Parathyroid adenoma (tissue), 2 donors: ENCODE data around the gene SLC38A7.

ENCODE experiments used
- H2AFZ ChIP-seq: fragments of 300-600 bp; sonication (generic); one replicate; pipeline ENCODE4 v1.7.0; 2017; ENCODE audit warnings: antibody characterized with exemption, mild to moderate bottlenecking
- H3K27ac ChIP-seq: fragments of 300-600 bp; sonication (generic); one replicate; pipeline ENCODE4 v1.7.0; 2017
- H3K27me3 ChIP-seq: fragments of 300-600 bp; sonication (generic); one replicate; pipeline ENCODE4 v1.7.0; 2017; ENCODE audit warnings: low read length; ENCODE audit not compliant: control insufficient read depth, insufficient read depth
- H3K36me3 ChIP-seq: fragments of 300-600 bp; sonication (generic); one replicate; pipeline ENCODE4 v1.7.0; 2017; ENCODE audit warnings: low read length; ENCODE audit not compliant: control insufficient read depth, insufficient read depth
- H3K4me1 ChIP-seq: fragments of 300-600 bp; sonication (generic); one replicate; pipeline ENCODE4 v1.7.0; 2017; ENCODE audit warnings: control low read depth
- H3K4me2 ChIP-seq: fragments of 300-600 bp; sonication (generic); one replicate; pipeline ENCODE4 v1.7.0; 2017; ENCODE audit warnings: low read length
- H3K4me3 ChIP-seq: fragments of 300-600 bp; sonication (generic); one replicate; pipeline ENCODE4 v1.7.0; 2017; ENCODE audit warnings: low read depth, low read length
- H3K79me2 ChIP-seq: fragments of 300-600 bp; sonication (generic); one replicate; pipeline ENCODE4 v1.7.0; 2017; ENCODE audit warnings: control low read depth
- H3K9ac ChIP-seq: fragments of 300-600 bp; sonication (generic); one replicate; pipeline ENCODE4 v1.7.0; 2017; ENCODE audit warnings: mild to moderate bottlenecking
- H3K9me3 ChIP-seq: fragments of 300-600 bp; sonication (generic); one replicate; pipeline ENCODE4 v1.7.0; 2017; ENCODE audit warnings: low read length; ENCODE audit not compliant: control insufficient read depth
- TF ChIP-seq, protein P1 (sequence below): fragments of 300-600 bp; sonication (generic); IDR thresholded peaks from one replicate; pipeline ENCODE4 v1.7.0; 2017; ENCODE audit warnings: antibody characterized with exemption, mild to moderate bottlenecking
- donor health status: primary hyperparathyroidism.

SLC38A7 gene

DNA sequence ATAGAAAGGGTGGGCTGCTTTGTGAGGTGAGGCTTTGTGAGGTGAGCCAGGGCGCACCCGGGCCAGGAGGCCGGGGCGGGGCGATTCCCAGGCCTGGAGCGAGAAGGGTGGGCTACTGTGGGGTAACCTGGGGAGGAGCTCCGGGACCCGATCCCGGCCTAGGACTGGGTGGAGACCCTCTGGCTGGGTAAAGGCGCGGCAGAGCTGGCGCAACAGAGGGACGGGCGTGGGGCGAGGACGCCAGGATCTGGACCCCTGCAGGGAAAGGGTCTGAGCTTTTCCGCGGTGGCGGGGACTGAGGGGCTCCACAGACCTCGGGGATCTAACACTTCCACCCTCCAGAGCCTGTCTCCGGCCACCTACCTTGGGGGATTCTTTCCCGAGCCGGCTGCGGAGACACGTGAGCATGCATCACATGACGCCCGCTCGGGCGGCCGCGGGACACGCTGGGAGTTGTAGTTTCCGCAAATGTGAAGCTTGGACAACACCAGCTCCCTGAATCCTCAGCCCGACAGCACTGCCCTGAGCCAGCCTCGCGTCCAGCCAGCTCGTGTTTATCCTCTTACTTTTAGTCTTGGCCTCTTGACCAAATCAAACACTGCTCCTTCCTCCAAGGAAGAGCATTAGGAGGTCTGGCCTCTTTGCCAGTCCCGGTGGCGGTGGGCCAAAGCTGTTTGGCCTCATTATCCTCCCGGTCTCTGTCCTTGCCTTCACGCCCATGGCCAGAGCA is at the start of gene SLC38A7:
TSS of gene SLC38A7 (minus strand) at position 417 of the 730 bp plus-strand sequence. CDS start 4,644 bp downstream, outside the sequence.
- H3K4me2 ChIP-seq, result peak within 1 kb of the TSS; percentile 90
- peaks cover 9% of the 10 kb centered on the region for H3K4me1 ChIP-seq
- peak within 1 kb of the TSS; percentile 73 for H3K4me3 ChIP-seq
- H3K9ac ChIP-seq, result peak within 1 kb of the TSS; percentile 17
- TF ChIP-seq, protein P1, sequence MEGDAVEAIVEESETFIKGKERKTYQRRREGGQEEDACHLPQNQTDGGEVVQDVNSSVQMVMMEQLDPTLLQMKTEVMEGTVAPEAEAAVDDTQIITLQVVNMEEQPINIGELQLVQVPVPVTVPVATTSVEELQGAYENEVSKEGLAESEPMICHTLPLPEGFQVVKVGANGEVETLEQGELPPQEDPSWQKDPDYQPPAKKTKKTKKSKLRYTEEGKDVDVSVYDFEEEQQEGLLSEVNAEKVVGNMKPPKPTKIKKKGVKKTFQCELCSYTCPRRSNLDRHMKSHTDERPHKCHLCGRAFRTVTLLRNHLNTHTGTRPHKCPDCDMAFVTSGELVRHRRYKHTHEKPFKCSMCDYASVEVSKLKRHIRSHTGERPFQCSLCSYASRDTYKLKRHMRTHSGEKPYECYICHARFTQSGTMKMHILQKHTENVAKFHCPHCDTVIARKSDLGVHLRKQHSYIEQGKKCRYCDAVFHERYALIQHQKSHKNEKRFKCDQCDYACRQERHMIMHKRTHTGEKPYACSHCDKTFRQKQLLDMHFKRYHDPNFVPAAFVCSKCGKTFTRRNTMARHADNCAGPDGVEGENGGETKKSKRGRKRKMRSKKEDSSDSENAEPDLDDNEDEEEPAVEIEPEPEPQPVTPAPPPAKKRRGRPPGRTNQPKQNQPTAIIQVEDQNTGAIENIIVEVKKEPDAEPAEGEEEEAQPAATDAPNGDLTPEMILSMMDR, result no peak
- H3K27me3 ChIP-seq, result no peaks in the 10 kb centered on the region
- H3K79me2 ChIP-seq, result peaks cover 3% of the 10 kb centered on the region
- no peaks in the 10 kb centered on the region for H3K9me3 ChIP-seq
- H3K36me3 ChIP-seq, result no peaks in the 10 kb centered on the region
- peak within 1 kb of the TSS; percentile 30 for H3K27ac ChIP-seq
- H2AFZ ChIP-seq, result peak within 1 kb of the TSS; percentile 100

GRCh38 chr16:58733671-58734458 is 49.3 kb upstream of the SLC38A7 start, which contains the start of gene GOT2:
GOT2 (minus strand) TSS chr16:58734316; CDS start chr16:58734228, 88 bp downstream.
- Histone ChIP-seq H3K4me2 (peak within 1 kb of the TSS; percentile 67), H3K4me1 (peaks cover 8% of the 10 kb centered on the region)

GRCh38 chr16:58733248-58733670 is 48.7 kb upstream of the SLC38A7 start:
- H3K4me2 ChIP-seq, result peak overlapping the region; percentile 67
- peak overlapping the region; percentile 84 for H2AFZ ChIP-seq
- no peaks in the 10 kb centered on the region for H3K36me3 ChIP-seq
- H3K27ac ChIP-seq, result peak overlapping the region; percentile 67
- TF ChIP-seq, protein P1, result no peak
- H3K27me3 ChIP-seq, result no peaks in the 10 kb centered on the region
- peak overlapping the region; percentile 65 for H3K4me3 ChIP-seq
- H3K79me2 ChIP-seq, result peaks cover 43% of the 10 kb centered on the region
- H3K4me1 ChIP-seq, result peaks cover 8% of the 10 kb centered on the region
- H3K9me3 ChIP-seq, result no peaks in the 10 kb centered on the region
- H3K9ac ChIP-seq, result peak overlapping the region; percentile 57

More at GRCh38 chr16:58733671-58734458, 49.3 kb upstream of the SLC38A7 start, which contains the start of gene GOT2:
- H3K79me2 ChIP-seq, result peaks cover 37% of the 10 kb centered on the region
- H2AFZ ChIP-seq, result peak within 1 kb of the TSS; percentile 84
- H3K9me3 ChIP-seq, result no peaks in the 10 kb centered on the region
- H3K9ac ChIP-seq, result peak within 1 kb of the TSS; percentile 57
- peak within 1 kb of the TSS; percentile 65 for H3K4me3 ChIP-seq
- no peaks in the 10 kb centered on the region for H3K36me3 ChIP-seq
- peak within 1 kb of the TSS; percentile 67 for H3K27ac ChIP-seq
- H3K27me3 ChIP-seq, result no peaks in the 10 kb centered on the region
- TF ChIP-seq, protein P1, result peak; percentile 91

DNA sequence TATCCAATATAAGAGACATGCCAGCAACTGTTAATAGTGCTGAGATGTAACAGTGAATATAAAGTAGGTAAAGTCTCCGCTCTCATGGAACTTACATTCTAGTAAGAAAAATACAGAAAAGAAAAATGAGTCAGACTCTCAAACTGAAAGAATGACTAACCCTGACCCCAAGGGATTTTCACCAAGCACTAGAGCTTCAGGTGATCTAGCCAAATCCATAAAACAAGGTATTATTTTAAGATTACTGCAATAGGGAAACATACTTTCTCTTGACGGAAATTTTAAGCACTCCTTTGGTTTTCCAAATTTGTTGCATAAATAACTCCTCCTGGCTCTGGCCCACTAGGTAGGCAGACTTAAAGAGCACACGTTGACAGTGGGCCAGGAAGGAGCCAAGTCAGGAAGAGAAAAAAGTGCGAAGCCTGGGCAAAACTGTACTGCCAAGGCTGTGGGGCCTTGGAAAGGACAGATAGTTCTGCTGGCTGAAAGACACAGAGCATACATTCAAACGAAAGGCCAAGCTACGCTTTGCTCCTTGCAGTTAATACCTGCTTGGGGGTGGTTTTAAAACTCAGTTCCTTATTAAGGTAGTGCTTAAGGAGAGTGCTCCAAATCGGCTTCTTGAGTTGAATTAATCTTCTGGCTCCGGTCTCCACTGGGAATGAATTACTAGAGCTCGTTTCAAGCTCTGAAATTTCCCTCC is 48.1 kb upstream of the SLC38A7 start:
- Histone ChIP-seq H2AFZ (peak overlapping the region; percentile 84), H3K27ac (no peak overlapping the region), H3K4me3 (peak overlapping the region; percentile 65), H3K4me1 (peaks cover 8% of the 10 kb centered on the region), H3K79me2 (peaks cover 49% of the 10 kb centered on the region), H3K4me2 (peak overlapping the region; percentile 67), H3K9ac (no peak overlapping the region), H3K9me3 (no peaks in the 10 kb centered on the region), H3K36me3 (no peaks in the 10 kb centered on the region), H3K27me3 (no peaks in the 10 kb centered on the region)
- TF ChIP-seq, protein P1, result no peak
